Cardiac septum (tissue), 1 donor: ENCODE data around the gene HAVCR2. TPM values are rescaled to one million over a fixed set of nuclear protein-coding genes. Genes with fewer than 3 reads are reported as not detected.
"Not testable (repeated sequence)": the region's sequence is repeated elsewhere in the genome, so short reads cannot be mapped to it uniquely, and the experiment has no call there.

Experiments
- DNase-seq: peaks from one replicate; pipeline ENCODE4 v3.0.0-alpha.2; 2020; ENCODE audit warnings: low spot score
- intact Hi-C: fragments of 100-400 bp; cut with DNase I; formaldehyde crosslinking; loops from one replicate; pipeline ENCODE4 v1.14.0; 2022
- total RNA-seq: library from RNA; stranded (reverse); fragmentation: NEBNext Ultra II Directional; extraction: Animal tissue kit (Norgen Biotek cat#: 25700); gene quantifications from one replicate; pipeline ENCODE4 v1.2.1, GENCODE V29; 2021
- donor health status: DM: no; HTN: no; CAD: no.

HAVCR2 gene
- total RNA-seq, 1 donor from 2014 or later: 1.7 TPM

DNA sequence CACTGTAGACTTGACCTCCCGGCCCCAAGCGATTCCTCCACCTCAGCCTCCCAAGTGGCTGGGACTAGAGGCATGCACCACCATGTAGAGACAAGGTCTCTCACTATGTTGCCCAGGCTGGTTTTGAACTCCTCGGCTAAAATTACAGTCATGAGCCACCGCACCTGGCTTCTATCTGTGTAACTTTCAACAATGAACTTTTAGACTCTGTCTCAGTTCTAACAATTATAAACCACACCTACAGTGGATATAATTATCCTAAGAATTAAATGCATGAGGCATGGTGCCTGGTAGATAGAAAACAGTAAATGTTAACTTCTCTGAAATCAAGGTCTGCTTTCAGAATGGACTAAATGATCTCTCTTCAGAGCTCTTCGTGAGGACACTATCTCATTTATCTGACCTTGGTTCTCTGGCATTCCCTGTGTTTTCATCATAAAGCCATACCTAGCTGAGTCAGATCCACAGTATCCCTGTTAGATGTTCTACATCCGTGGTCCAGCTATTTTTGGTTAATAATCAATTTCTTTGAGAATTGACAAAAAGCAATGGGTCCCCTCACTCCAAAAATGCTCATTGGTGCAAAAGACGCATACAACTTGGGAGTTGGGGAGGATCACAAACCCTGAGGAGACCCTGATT is 57.1 kb downstream of the HAVCR2 start:
- no peak for DNase-seq
- intact Hi-C loops: no loop called here

DNA sequence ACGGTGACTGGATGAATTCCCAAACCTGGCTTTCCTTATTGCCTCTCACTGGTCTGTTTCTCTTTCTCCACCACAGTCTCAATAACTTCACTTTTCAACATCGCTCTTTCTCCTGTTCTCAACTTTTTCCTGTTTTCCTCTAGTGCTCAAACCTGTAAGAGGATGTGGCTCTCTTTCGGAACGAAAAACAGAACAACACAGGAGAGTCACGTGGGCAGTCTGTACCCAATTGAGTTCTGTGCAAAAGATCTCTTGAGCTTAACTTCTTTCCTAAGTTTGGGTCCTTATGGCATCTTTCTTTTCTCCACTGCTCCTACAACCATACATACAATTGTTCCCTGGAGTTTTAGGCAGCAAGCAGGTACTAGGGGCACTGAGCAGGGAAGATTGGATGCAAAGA is 58.8 kb downstream of the HAVCR2 start:
- DNase-seq: no peak
- intact Hi-C loops: no loop called here

DNA sequence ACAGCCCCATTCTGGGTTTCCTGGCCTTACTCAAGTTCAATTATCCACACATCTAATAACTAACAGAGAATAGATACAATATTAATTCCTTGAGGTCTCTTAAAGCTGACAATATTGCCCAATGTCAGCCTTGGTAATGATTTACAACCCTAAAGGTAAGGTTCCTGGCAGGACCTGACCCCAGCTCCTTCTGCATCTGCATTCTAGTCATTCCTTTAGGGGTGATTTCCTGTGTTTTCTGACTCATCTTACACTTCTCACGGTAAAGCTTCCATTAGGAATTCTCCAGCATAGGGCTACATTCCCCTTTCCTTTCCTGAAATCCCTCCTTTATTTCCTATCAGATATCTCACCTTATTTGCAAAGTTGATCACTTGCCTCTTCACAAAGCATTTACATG is 59.2 kb downstream of the HAVCR2 start:
- DNase-seq: no peak
- intact Hi-C loops: no loop called here

DNA sequence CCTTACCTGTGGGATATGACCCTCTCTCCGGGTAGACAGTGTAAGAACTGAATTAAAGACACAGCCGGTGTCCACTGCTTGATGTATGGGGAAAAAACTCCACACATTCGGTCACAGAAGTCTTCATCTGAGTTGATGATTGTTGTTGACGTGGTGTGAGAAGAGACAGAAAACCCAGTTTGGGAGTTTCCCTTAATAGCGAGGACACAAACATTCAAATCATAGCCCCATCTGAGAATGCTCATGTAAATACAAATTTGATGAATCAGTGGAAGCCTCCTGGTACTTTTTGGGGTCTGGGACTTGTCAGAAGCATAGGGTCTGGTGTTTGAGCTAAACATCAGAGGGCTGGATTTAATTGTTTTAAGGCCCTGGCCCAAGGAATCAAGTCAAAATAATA is 60.9 kb downstream of the HAVCR2 start:
- no peak for DNase-seq
- intact Hi-C loops: no loop called here

DNA sequence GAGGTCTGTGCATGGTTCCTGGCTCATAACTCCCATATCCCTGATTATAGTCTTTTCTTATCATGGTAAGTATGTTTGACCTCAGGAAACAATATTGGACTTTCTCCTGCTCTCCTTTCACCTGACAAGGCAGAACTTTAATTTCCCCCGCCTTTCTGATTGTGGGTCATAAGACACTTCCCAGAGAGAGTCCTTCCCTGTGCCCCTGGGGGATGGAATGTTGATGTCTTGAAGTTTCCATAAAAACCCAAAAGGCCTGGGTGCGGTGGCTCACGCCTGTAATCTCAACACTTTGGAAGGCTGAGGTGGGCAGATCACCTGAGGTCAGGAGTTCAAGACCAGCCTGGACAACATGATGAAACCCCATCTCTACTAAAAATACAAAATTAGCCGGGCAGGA is 61.8 kb downstream of the HAVCR2 start:
- intact Hi-C loops, DNase-seq: not testable (repeated sequence)

DNA sequence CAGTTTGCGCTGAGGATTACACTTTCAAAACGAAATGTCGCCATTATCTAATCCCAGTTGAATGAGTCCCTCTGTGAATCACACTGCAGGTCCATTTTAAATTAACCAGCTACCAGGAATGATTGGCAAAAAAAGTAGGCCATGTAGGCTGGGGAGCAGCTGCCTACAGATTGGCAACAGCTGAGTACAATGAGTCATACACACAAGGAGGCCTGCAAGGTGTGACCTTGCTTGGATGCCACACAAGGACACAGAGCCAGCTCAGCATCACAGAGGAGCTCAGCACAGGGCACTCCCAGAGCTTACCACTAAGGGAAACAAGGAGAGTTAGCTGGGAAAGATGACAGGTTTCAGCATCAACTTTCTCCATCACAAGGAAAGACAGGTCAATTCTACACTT is 62.8 kb downstream of the HAVCR2 start:
- intact Hi-C loops: no loop called here

DNA sequence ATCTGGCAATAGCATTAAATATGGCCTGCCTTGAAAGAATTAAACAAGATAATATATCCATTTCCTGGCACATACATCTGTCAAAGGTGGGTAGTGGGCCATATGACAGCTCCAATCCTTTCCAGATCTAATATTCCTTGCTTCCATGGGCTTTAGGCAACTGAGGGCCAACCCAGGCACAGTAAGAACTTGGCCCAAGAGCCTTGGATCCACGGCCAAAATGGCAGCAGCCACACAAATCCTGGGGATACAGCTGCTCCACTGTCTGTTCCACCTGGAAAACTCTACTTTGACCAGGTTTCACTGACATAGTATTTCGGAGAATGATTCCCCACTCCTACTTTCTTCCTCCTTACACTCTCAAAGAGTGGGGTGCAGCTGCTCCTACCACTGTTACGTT is 63.2 kb downstream of the HAVCR2 start:
- DNase-seq: no peak
- intact Hi-C loops: no loop called here

More for the DNA sequence above, 62.8 kb downstream of the HAVCR2 start:
- DNase-seq: no peak

DNA sequence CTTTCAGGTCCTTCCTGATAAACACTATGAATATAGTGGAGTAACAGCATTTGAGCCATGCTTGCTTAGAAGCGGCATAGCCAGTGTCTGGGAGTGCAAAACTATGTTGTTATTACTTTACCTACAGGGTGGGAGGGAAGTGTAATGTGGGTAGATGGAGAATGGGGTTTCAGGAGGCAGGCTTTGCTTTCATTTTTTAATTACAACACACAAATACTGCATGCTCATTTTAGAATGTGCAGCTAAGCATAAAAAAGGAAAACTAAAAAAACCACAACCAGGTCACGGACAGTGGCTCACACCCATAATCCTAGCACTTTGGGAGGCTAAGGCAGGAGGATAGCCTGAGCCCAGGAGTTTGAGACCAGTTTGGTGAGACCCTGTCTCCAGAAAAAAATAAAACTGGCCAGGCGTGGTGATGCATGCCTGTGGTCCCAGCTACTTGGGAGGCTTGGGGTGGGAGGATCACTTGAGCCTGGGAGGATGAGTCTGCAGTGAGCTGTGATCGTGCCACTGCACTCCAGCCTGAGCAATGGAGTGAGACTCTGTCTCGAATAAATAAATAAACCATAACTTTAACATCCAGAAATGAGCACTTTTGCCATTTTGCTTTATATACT is 70.2 kb downstream of the HAVCR2 start:
- DNase-seq: no peak
- intact Hi-C loops: no loop called here

Other genes starting within 250 kb of the HAVCR2 start
- not detected for gene TIMD4, start 145.8 kb downstream of the HAVCR2 start, total RNA-seq
- gene HAVCR1, start 49.9 kb downstream of the HAVCR2 start, total RNA-seq: 0.57 TPM
- 8.9 TPM for gene MED7, start 33.8 kb upstream of the HAVCR2 start, total RNA-seq
- gene GARIN3, start 57.2 kb upstream of the HAVCR2 start, total RNA-seq: not detected
- gene ITK, start 71.8 kb upstream of the HAVCR2 start, total RNA-seq: 0.43 TPM
- 23.1 TPM for gene CYFIP2, start 157.1 kb upstream of the HAVCR2 start, total RNA-seq